Stimulated activated CD4-positive, alpha-beta T cell treated with anti-CD3 and anti-CD28 coated beads, Interleukin-12 subunit alpha, Interleukin-12 subunit beta, amount 100 ng/mL, for 4 hours (primary cell): ENCODE data around the gene TSC1.
"Not testable (repeated sequence)": the region's sequence is repeated elsewhere in the genome, so short reads cannot be mapped to it uniquely, and the experiment has no call there.

ENCODE experiments used
- DNase-seq: peaks from one replicate; pipeline ENCODE4 v3.0.0-alpha.2; 2020

Gene TSC1

GRCh38 chr9:132944294-132945185 is at the start of gene TSC1:
Gene TSC1 (minus strand): TSS chr9:132944616. CDS start chr9:132928872, 15,744 bp downstream.
- peak; percentile 99 for DNase-seq

- DNase-seq, result no peak
Observed at GRCh38 chr9:132993511-132993939, 49.1 kb upstream of the TSC1 start.

GRCh38 chr9:132991351-132992300 is 47.2 kb upstream of the TSC1 start:
- DNase-seq, result no peak

- DNase-seq, result no peak
Observed at GRCh38 chr9:132990781-132991180, 46.4 kb upstream of the TSC1 start.

- DNase-seq, result not testable (repeated sequence)
Observed at GRCh38 chr9:132989998-132990557, 45.7 kb upstream of the TSC1 start.

- DNase-seq, result no peak
Observed at GRCh38 chr9:132989414-132989996, 45.1 kb upstream of the TSC1 start.

GRCh38 chr9:132989014-132989310 is 44.5 kb upstream of the TSC1 start:
- DNase-seq, result no peak

- DNase-seq, result no peak
Observed at GRCh38 chr9:132988244-132989013, 44.0 kb upstream of the TSC1 start.

GRCh38 chr9:132986640-132987620 is 42.5 kb upstream of the TSC1 start:
- DNase-seq, result no peak

- no peak for DNase-seq
Observed at GRCh38 chr9:132986114-132986513, 41.7 kb upstream of the TSC1 start.

- DNase-seq, result no peak
Observed at GRCh38 chr9:132985489-132985888, 41.1 kb upstream of the TSC1 start.

GRCh38 chr9:132985071-132985350 is 40.6 kb upstream of the TSC1 start:
- no peak for DNase-seq

GRCh38 chr9:132984202-132985070 is 40.0 kb upstream of the TSC1 start:
- no peak for DNase-seq

GRCh38 chr9:132983491-132984201 is 39.2 kb upstream of the TSC1 start:
- DNase-seq, result no peak

- no peak for DNase-seq
Observed at GRCh38 chr9:132982458-132982857, 38.0 kb upstream of the TSC1 start.

- DNase-seq, result no peak
Observed at GRCh38 chr9:132980157-132980556, 35.7 kb upstream of the TSC1 start.

GRCh38 chr9:132978451-132979131 is 34.2 kb upstream of the TSC1 start, which contains the start of gene GFI1B:
Gene GFI1B (plus strand): TSS chr9:132978694. CDS start chr9:132986679, 7,985 bp downstream.
- no peak for DNase-seq

GRCh38 chr9:132978112-132978450 is 33.7 kb upstream of the TSC1 start:
- no peak for DNase-seq

GRCh38 chr9:132976571-132976970 is 32.2 kb upstream of the TSC1 start:
- no peak for DNase-seq
